GM23338 (cell line): ENCODE results near the gene ARHGEF16. TPM values are rescaled to one million over a fixed set of nuclear protein-coding genes. Genes with fewer than 3 reads are reported as not detected.

ENCODE experiments used
- ATAC-seq: fragments of 200-7000 bp; cut with Tn5 transposase; 3 replicates; pipeline ENCODE4 v1.9.1; 2020
- DNase-seq: peaks from one replicate; pipeline ENCODE4 v3.0.0-alpha.2; 2015; ENCODE audit warnings: low spot score
- H2AFZ ChIP-seq: fragments of 200-600 bp; sonication (generic); 2 replicates; pipeline ENCODE4 v1.8.0; 2016; ENCODE audit warnings: antibody characterized with exemption, mild to moderate bottlenecking, moderate library complexity
- H3F3A ChIP-seq: fragments of 200-600 bp; sonication (generic); replicated peaks from 2 replicates; pipeline ENCODE4 v1.8.0; 2017; ENCODE audit warnings: antibody characterized with exemption, mixed run types, low read depth
- H3K27ac ChIP-seq: fragments of 200-600 bp; sonication (generic); 2 replicates; pipeline ENCODE4 v1.6.1; 2016; ENCODE audit warnings: low read depth
- H3K27me3 ChIP-seq: fragments of 200-600 bp; sonication (generic); 2 replicates; pipeline ENCODE4 v1.8.0; 2016; ENCODE audit warnings: mild to moderate bottlenecking, mixed run types, moderate library complexity; ENCODE audit not compliant: insufficient read depth
- H3K36me3 ChIP-seq: fragments of 200-600 bp; sonication (generic); 2 replicates; pipeline ENCODE4 v1.8.0; 2016; ENCODE audit warnings: mild to moderate bottlenecking; ENCODE audit not compliant: insufficient read depth
- H3K4me1 ChIP-seq: fragments of 200-600 bp; sonication (generic); 2 replicates; pipeline ENCODE4 v1.8.0; 2016; ENCODE audit warnings: mild to moderate bottlenecking, moderate library complexity; ENCODE audit not compliant: insufficient read depth
- H3K4me2 ChIP-seq: fragments of 200-600 bp; sonication (generic); 2 replicates; pipeline ENCODE4 v1.7.1; 2017; ENCODE audit warnings: mixed run types
- H3K4me3 ChIP-seq: fragments of 200-600 bp; sonication (generic); 2 replicates; pipeline ENCODE4 v1.6.1; 2016; ENCODE audit warnings: mixed run types
- H3K79me2 ChIP-seq: fragments of 200-600 bp; sonication (generic); replicated peaks from 2 replicates; pipeline ENCODE4 v1.8.0; 2017; ENCODE audit warnings: mild to moderate bottlenecking; ENCODE audit not compliant: insufficient read depth
- H3K9me2 ChIP-seq: fragments of 200-600 bp; sonication (generic); 2 replicates; pipeline ENCODE4 v1.8.0; 2017; ENCODE audit not compliant: insufficient read depth
- H4K20me1 ChIP-seq: fragments of 200-600 bp; sonication (generic); replicated peaks from 2 replicates; pipeline ENCODE4 v1.8.0; 2017; ENCODE audit warnings: mild to moderate bottlenecking; ENCODE audit not compliant: insufficient read depth
- H3K27ac Mint-ChIP-seq: 2 replicates; pipeline ENCODE4 v1.8.0; 2020; ENCODE audit warnings: inconsistent platforms, mild to moderate bottlenecking, moderate library complexity, mixed read lengths
- H3K27me3 Mint-ChIP-seq: 3 replicates; pipeline ENCODE4 v1.8.0; 2022; ENCODE audit warnings: low read depth, mild to moderate bottlenecking, moderate library complexity, mixed read lengths, inconsistent platforms; ENCODE audit not compliant: insufficient read depth, poor library complexity
- H3K36me3 Mint-ChIP-seq: 3 replicates; pipeline ENCODE4 v1.8.0; 2021; ENCODE audit warnings: low read depth, mild to moderate bottlenecking, inconsistent platforms, moderate library complexity, mixed read lengths
- H3K4me1 Mint-ChIP-seq: 3 replicates; pipeline ENCODE4 v1.8.0; 2020; ENCODE audit warnings: mild to moderate bottlenecking, inconsistent platforms, mixed read lengths
- H3K4me3 Mint-ChIP-seq: 3 replicates; pipeline ENCODE4 v1.8.0; 2021; ENCODE audit warnings: moderate library complexity, mild to moderate bottlenecking, inconsistent platforms, mixed read lengths
- H3K9me3 Mint-ChIP-seq: 3 replicates; pipeline ENCODE4 v1.8.0; 2020; ENCODE audit warnings: moderate library complexity, mild to moderate bottlenecking, inconsistent platforms, mixed read lengths
- CREB1 ChIP-seq: fragments of 250-450 bp; sonication (Bioruptor Pico); IDR thresholded peaks from 2 replicates; pipeline ENCODE4 v1.5.0; 2020; ENCODE audit warnings: low read depth, mild to moderate bottlenecking, moderate library complexity
- CTCF ChIP-seq, 2 experiments: fragments of 200-600 bp in 1 of 2; sonication (generic) in 1 of 2; conservative IDR thresholded peaks; 2 replicates each; pipeline versions ENCODE4 v1.5.1 to v1.6.1; 2016 to 2017; ENCODE audit warnings: antibody characterized with exemption in 2 of 2, low read depth in 2 of 2, mild to moderate bottlenecking in 2 of 2, moderate library complexity in 1 of 2
- ETS1 ChIP-seq: IDR thresholded peaks from 2 replicates; pipeline ENCODE4 v1.6.1; 2016; ENCODE audit warnings: antibody characterized with exemption
- EZH2 ChIP-seq: fragments of 200-600 bp; sonication (generic); IDR thresholded peaks from one replicate; pipeline ENCODE4 v1.8.0; 2017; ENCODE audit warnings: antibody characterized with exemption, mild to moderate bottlenecking, low read depth; ENCODE audit not compliant: unreplicated experiment
- EZH2phosphoT487 ChIP-seq: fragments of 200-600 bp; sonication (generic); IDR thresholded peaks from one replicate; pipeline ENCODE4 v1.8.1; 2018; ENCODE audit warnings: antibody characterized with exemption; ENCODE audit not compliant: unreplicated experiment
- JUNB ChIP-seq: IDR thresholded peaks from one replicate; pipeline ENCODE4 v1.6.1; 2016; ENCODE audit warnings: antibody characterized with exemption; ENCODE audit not compliant: unreplicated experiment
- NANOG ChIP-seq: IDR thresholded peaks from 2 replicates; pipeline ENCODE4 v1.6.1; 2016; ENCODE audit warnings: antibody characterized with exemption, borderline replicate concordance
- POLR2AphosphoS5 ChIP-seq: IDR thresholded peaks from 2 replicates; pipeline ENCODE4 v1.6.1; 2016; ENCODE audit warnings: antibody characterized with exemption, low read depth
- REST ChIP-seq: IDR thresholded peaks from one replicate; pipeline ENCODE4 v1.6.1; 2018; ENCODE audit warnings: antibody characterized with exemption; ENCODE audit not compliant: unreplicated experiment
- STAT1 ChIP-seq: IDR thresholded peaks from one replicate; pipeline ENCODE4 v1.6.1; 2016; ENCODE audit warnings: antibody characterized with exemption; ENCODE audit not compliant: unreplicated experiment
- ZNF114 ChIP-seq: fragments of 250-450 bp; sonication (Bioruptor Pico); IDR thresholded peaks from 2 replicates; pipeline ENCODE4 v1.5.0; 2020; ENCODE audit warnings: mild to moderate bottlenecking, moderate library complexity
- ZNF331 ChIP-seq: fragments of 250-450 bp; sonication (Bioruptor Pico); IDR thresholded peaks from 2 replicates; pipeline ENCODE4 v1.5.0; 2020; ENCODE audit warnings: low read depth, mild to moderate bottlenecking, moderate library complexity
- ZNF462 ChIP-seq: fragments of 250-450 bp; sonication (Bioruptor Pico); IDR thresholded peaks from 2 replicates; pipeline ENCODE4 v1.5.0; 2020; ENCODE audit warnings: mild to moderate bottlenecking, moderate library complexity
- polyA plus RNA-seq: library from polyadenylated mRNA; unstranded; fragments of >200 nt; fragmentation: Nextera tagmentation; extraction: Ambion mirVana; gene quantifications from 2 replicates; pipeline ENCODE4 v1.2.1, GENCODE V29; 2016
- total RNA-seq: library from RNA; depleted of rRNA; stranded (reverse); fragments of >200 nt; shearing (Covaris generic); gene quantifications from 2 replicates; pipeline ENCODE4 v1.2.3, GENCODE V29; 2014

Gene ARHGEF16
- total and polyA plus RNA-seq, 2 experiments from 2014 or later = 12.2 to 29.3 TPM

- no peaks in the 10 kb centered on the region for H3K36me3 ChIP-seq
- Mint-ChIP-seq H3K4me1 (peaks cover 4% of the 10 kb centered on the region), H3K4me3 (no peak overlapping the region), H3K9me3 (no peaks in the 10 kb centered on the region), H3K27ac (no peak overlapping the region), H3K36me3 (no peaks in the 10 kb centered on the region), H3K27me3 (peaks cover 23% of the 10 kb centered on the region)
- no peaks in the 10 kb centered on the region; the same call in 1 of the 2 replicates for H3K4me1 ChIP-seq
- H3K79me2 ChIP-seq = no peaks in the 10 kb centered on the region
- no peaks in the 10 kb centered on the region for H3K9me2 ChIP-seq
- no peak overlapping the region for H2AFZ ChIP-seq
- DNase-seq = no peak
- no peak for ATAC-seq
- TF ChIP-seq STAT1 (no peak), EZH2phosphoT487 (no peak), REST (no peak), ZNF114 (no peak), POLR2AphosphoS5 (no peak), ETS1 (no peak), CREB1 (CRISPR knock-in tag) (no peak), ZNF462 (no peak), EZH2 (no peak), JUNB (no peak), NANOG (no peak), ZNF331 (CRISPR knock-in tag) (no peak), CTCF (conservative IDR thresholded peaks at IDR 0.05; ENCODE audit: low read depth in 2 of 2) (no peak)
- no peak overlapping the region for H3K4me3 ChIP-seq
- no peaks in the 10 kb centered on the region for H3F3A ChIP-seq
- H3K27me3 ChIP-seq = peaks cover 16% of the 10 kb centered on the region; the same call in 1 of the 2 replicates
- no peak overlapping the region for H3K27ac ChIP-seq
- H3K4me2 ChIP-seq = no peak overlapping the region
- H4K20me1 ChIP-seq = peaks cover 6% of the 10 kb centered on the region; the same call in 1 of the 2 replicates
These were observed 74.7 kb downstream of the ARHGEF16 start for GRCh38 chr1:3529099-3529729.
